ENCODE results near the gene CHAC2. TPM values are rescaled to one million over a fixed set of nuclear protein-coding genes. Genes with fewer than 3 reads are reported as not detected.

Gene CHAC2
- total and polyA plus RNA-seq, 2 of the 4 experiments (the other 2 are of a cell fraction): 2.4 to 3.9 TPM

DNA sequence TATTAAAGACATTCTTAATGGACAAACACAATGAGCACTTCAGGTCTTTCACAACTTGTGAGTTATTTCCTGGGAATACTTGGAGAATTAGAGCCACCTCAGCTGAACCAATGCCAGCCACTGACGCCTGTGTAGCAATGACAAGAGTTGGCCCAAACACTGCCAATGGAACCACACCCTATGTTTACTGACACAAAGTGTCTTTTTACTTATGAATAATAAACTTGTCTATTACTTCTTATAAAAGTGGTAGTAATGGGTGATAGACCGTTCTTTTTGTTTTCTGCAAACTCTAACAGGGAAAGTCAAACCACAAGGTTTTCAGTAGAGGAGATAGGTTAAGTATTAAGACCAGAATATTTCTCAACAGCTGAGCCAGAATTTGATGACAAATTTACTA is 12.5 kb upstream of the CHAC2 start:
- H2AK5ac ChIP-seq (ENCODE audit: low read depth, low read length): no peak overlapping the region
- in situ Hi-C loops (cut with MboI; ENCODE audit: low sequenced_read_pairs) (no loop called here), intact Hi-C loops (cut with micrococcal nuclease) (no loop called here), dilution Hi-C loops (cut with HindIII; ENCODE audit: low sequenced_read_pairs, unreplicated experiment) (no loop called here)
- no peaks in the 10 kb centered on the region; the same call in 1 of the 2 replicates for H3K9me3 ChIP-seq (ENCODE audit: control insufficient read depth, insufficient read depth, low read length)
- no peak overlapping the region for H3K4me3 ChIP-seq (ENCODE audit: insufficient read depth, low read depth, low read length)
- H3K56ac ChIP-seq (ENCODE audit: extremely low read depth, insufficient read depth, low read length): no peak overlapping the region
- no peak overlapping the region for H3K18ac ChIP-seq (ENCODE audit: low read depth, low read length)
- H2AK9ac ChIP-seq (replicated peaks; ENCODE audit: low read depth, low read length, poor library complexity): no peak overlapping the region
- H4K5ac ChIP-seq (ENCODE audit: low read depth, low read length): no peak overlapping the region
- no peak overlapping the region for H3K4me2 ChIP-seq (ENCODE audit: low read depth, low read length)
- H2BK5ac ChIP-seq (ENCODE audit: low read depth, low read length, poor library complexity, severe bottlenecking): no peak overlapping the region
- no peaks in the 10 kb centered on the region for H3K4me1 ChIP-seq (ENCODE audit: control insufficient read depth, insufficient read depth, low read length)
- H3K27me3 ChIP-seq (ENCODE audit: control insufficient read depth, insufficient read depth, low read length): no peaks in the 10 kb centered on the region
- no peak overlapping the region for H3K27ac ChIP-seq (ENCODE audit: insufficient read depth, low read length)
- BruUV-seq (replicated peaks): no TSS peak
- TF ChIP-seq POLR2A (IDR thresholded peaks at IDR 0.05; ENCODE audit: low read depth, low read length) (no peak), CHD1 (IDR thresholded peaks at IDR 0.05; ENCODE audit: low read depth, low read length) (no peak), RCOR1 (IDR thresholded peaks at IDR 0.05; ENCODE audit: insufficient replicate concordance, low read length) (no peak), CEBPB (IDR thresholded peaks at IDR 0.05; ENCODE audit: low read depth, low read length) (no peak), RAD21 (IDR thresholded peaks at IDR 0.05; ENCODE audit: low read length) (no peak), NFE2L2 (IDR thresholded peaks at IDR 0.05; ENCODE audit: low read depth, low read length) (no peak), SMC3 (IDR thresholded peaks at IDR 0.05; ENCODE audit: low read depth, low read length) (no peak), RFX5 (IDR thresholded peaks at IDR 0.05; ENCODE audit: low read depth, low read length) (no peak), MXI1 (IDR thresholded peaks at IDR 0.05; ENCODE audit: borderline replicate concordance, low read depth, low read length) (no peak)
- TF ChIP-seq, protein P1, sequence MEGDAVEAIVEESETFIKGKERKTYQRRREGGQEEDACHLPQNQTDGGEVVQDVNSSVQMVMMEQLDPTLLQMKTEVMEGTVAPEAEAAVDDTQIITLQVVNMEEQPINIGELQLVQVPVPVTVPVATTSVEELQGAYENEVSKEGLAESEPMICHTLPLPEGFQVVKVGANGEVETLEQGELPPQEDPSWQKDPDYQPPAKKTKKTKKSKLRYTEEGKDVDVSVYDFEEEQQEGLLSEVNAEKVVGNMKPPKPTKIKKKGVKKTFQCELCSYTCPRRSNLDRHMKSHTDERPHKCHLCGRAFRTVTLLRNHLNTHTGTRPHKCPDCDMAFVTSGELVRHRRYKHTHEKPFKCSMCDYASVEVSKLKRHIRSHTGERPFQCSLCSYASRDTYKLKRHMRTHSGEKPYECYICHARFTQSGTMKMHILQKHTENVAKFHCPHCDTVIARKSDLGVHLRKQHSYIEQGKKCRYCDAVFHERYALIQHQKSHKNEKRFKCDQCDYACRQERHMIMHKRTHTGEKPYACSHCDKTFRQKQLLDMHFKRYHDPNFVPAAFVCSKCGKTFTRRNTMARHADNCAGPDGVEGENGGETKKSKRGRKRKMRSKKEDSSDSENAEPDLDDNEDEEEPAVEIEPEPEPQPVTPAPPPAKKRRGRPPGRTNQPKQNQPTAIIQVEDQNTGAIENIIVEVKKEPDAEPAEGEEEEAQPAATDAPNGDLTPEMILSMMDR (conservative IDR thresholded peaks at IDR 0.05; ENCODE audit: low read depth, low read length): no peak
- TF ChIP-seq, protein P2, sequence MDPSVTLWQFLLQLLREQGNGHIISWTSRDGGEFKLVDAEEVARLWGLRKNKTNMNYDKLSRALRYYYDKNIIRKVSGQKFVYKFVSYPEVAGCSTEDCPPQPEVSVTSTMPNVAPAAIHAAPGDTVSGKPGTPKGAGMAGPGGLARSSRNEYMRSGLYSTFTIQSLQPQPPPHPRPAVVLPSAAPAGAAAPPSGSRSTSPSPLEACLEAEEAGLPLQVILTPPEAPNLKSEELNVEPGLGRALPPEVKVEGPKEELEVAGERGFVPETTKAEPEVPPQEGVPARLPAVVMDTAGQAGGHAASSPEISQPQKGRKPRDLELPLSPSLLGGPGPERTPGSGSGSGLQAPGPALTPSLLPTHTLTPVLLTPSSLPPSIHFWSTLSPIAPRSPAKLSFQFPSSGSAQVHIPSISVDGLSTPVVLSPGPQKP (IDR thresholded peaks at IDR 0.05; ENCODE audit: borderline replicate concordance, low read depth, low read length): no peak
- TF ChIP-seq, protein P3, sequence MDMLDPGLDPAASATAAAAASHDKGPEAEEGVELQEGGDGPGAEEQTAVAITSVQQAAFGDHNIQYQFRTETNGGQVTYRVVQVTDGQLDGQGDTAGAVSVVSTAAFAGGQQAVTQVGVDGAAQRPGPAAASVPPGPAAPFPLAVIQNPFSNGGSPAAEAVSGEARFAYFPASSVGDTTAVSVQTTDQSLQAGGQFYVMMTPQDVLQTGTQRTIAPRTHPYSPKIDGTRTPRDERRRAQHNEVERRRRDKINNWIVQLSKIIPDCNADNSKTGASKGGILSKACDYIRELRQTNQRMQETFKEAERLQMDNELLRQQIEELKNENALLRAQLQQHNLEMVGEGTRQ (IDR thresholded peaks at IDR 0.05; ENCODE audit: low read depth, low read length): no peak
- no peak overlapping the region for H2BK15ac ChIP-seq (ENCODE audit: low read depth, low read length)
- no peak overlapping the region for H2BK120ac ChIP-seq (ENCODE audit: low read depth, low read length)
- H3K9me1 ChIP-seq (ENCODE audit: insufficient read depth, low read length): peaks cover 4% of the 10 kb centered on the region; the same call in 1 of the 2 replicates
- no peak overlapping the region for H3K14ac ChIP-seq (replicated peaks; ENCODE audit: low read depth, low read length)
- H4K91ac ChIP-seq (ENCODE audit: insufficient read depth, low read depth, low read length): no peak overlapping the region
- ChIA-PET CTCF (no interaction called here), POLR2A (ENCODE audit: unreplicated experiment) (no interaction called here)
- no peak overlapping the region for H3K9ac ChIP-seq (ENCODE audit: low read depth, low read length)
- no peak overlapping the region for H4K8ac ChIP-seq (ENCODE audit: low read depth in 2 of 2, low read length in 2 of 2)
- H3K79me1 ChIP-seq (ENCODE audit: low read depth in 1 of 2, low read length in 2 of 2): peaks cover 0 to 9% of the 10 kb centered on the region in 2 experiments; a peak in 2 of 4 replicates
- no peak overlapping the region for H2BK20ac ChIP-seq (ENCODE audit: low read depth, low read length)
- DNase-seq (no peak), ATAC-seq (ENCODE audit: low read depth) (no peak)
- WGBS, 2 experiments (ENCODE audit: extremely low coverage in 2 of 2, insufficient read length in 1 of 2): no CpG with 5 or more reads among the region's 2 CpGs
- peaks cover 17% of the 10 kb centered on the region for H3K36me3 ChIP-seq (ENCODE audit: control insufficient read depth, insufficient read depth, low read length)
- H2AFZ ChIP-seq (replicated peaks; ENCODE audit: low read length, poor library complexity): no peak overlapping the region
- no peak overlapping the region for H3K23ac ChIP-seq (ENCODE audit: low read depth, low read length)
- no peaks in the 10 kb centered on the region for H4K20me1 ChIP-seq (ENCODE audit: insufficient read depth, low read length)
- H3K4ac ChIP-seq (ENCODE audit: low read depth, low read length): no peak overlapping the region

All from IMR-90 (cell line).